Measurements from ENCODE around the gene BMERB1. TPM values are rescaled to one million over a fixed set of nuclear protein-coding genes. Genes with fewer than 3 reads are reported as not detected.

BMERB1 gene
- total RNA-seq, 1 donor = 105 TPM

- no peak for DNase-seq (ENCODE audit: low read depth)
- no peak overlapping the region for H3K4me3 ChIP-seq (ENCODE audit: low read depth, low read length)
- TF ChIP-seq CTCF (IDR thresholded peaks at IDR 0.05; ENCODE audit: insufficient read depth, low read length) = no peak
Observed at GRCh38 chr16:15636392-15636873, 202.0 kb downstream of the BMERB1 start.

Other genes starting within 250 kb of the BMERB1 start
- gene NPIPA5, start 56.3 kb upstream of the BMERB1 start, total RNA-seq (ENCODE audit: low replicate concordance) = 0.54 TPM in 1 of 2 replicates, not detected in the other
- gene MPV17L, start 38.8 kb upstream of the BMERB1 start, total RNA-seq (ENCODE audit: low replicate concordance) = 1.1 and 3.3 TPM in 2 replicates
- gene MARF1, start 208.6 kb downstream of the BMERB1 start, total RNA-seq (ENCODE audit: low replicate concordance) = 27.1 and 74.8 TPM in 2 replicates
- gene NDE1, start 215.7 kb downstream of the BMERB1 start, total RNA-seq (ENCODE audit: low replicate concordance) = 17.5 and 38.9 TPM in 2 replicates